Measurements from ENCODE around the gene CHMP6. TPM values are rescaled to one million over a fixed set of nuclear protein-coding genes. Genes with fewer than 3 reads are reported as not detected.

Gene CHMP6
- total RNA-seq, 1 donor from 2014 or later = 29.1 TPM

- Mint-ChIP-seq H3K36me3 (no peaks in the 10 kb centered on the region), H3K4me3 (no peak overlapping the region), H3K4me1 (ENCODE audit: unreplicated experiment) (peaks cover 4% of the 10 kb centered on the region), H3K9me3 (no peaks in the 10 kb centered on the region), H3K27ac (no peak overlapping the region), H3K27me3 (peaks cover 13% of the 10 kb centered on the region)
- DNase-seq (ENCODE audit: extremely low spot score, unreplicated experiment) = no peak
- TF ChIP-seq, protein P1, sequence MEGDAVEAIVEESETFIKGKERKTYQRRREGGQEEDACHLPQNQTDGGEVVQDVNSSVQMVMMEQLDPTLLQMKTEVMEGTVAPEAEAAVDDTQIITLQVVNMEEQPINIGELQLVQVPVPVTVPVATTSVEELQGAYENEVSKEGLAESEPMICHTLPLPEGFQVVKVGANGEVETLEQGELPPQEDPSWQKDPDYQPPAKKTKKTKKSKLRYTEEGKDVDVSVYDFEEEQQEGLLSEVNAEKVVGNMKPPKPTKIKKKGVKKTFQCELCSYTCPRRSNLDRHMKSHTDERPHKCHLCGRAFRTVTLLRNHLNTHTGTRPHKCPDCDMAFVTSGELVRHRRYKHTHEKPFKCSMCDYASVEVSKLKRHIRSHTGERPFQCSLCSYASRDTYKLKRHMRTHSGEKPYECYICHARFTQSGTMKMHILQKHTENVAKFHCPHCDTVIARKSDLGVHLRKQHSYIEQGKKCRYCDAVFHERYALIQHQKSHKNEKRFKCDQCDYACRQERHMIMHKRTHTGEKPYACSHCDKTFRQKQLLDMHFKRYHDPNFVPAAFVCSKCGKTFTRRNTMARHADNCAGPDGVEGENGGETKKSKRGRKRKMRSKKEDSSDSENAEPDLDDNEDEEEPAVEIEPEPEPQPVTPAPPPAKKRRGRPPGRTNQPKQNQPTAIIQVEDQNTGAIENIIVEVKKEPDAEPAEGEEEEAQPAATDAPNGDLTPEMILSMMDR (conservative IDR thresholded peaks at IDR 0.05) = no peak
These were observed 14.5 kb upstream of the CHMP6 start for GRCh38 chr17:80977172-80977571.

DNA sequence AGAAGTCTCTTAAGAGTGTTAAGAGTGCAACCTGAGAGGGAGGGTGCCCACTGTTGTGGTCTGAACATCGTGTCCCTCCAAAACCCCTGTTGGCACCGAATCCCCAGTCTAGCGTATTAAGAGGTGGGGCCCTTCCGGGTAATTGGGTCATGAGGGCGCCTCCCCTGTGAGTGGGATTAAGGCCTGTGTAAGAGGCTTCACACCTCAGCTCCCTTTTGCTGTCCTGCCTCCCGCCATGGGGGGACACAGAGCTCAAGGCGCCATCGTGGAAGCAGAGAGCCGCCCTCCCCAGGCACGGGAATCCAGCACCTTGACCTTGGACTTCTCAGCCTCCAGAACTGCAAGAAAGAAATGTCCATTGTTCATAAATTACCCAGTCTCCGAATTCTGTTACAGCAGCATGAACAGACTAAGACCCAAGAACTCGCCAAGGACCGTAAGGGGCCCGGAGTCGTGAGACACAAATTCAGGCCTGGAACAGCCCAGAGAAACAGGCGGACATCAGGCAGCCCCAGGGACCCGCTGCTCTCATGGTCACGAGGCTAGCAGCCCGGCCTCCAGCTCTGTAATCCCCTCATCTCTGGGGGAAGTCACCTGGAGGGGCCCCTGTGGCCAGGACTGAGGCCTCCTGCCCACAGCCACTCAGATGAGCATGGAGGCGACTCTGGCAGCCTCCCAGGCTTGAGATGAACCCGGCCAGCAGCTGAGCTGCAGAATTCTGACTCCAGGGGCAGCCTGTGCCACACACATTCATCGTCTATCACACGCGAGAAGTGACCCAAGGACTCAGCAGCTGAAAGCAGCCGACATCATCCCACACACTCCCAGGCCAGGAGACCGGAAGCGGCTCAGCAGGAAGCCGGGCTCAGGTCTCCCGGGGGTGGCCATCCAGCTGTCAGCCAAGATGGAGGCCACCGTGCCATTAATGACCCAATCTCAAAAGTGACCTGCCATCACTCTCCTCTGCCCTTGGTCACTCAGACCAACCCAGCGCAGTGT, 12.8 kb upstream of the CHMP6 start:
- H3K9me3 Mint-ChIP-seq = no peaks in the 10 kb centered on the region
- no peak for DNase-seq (ENCODE audit: extremely low spot score, unreplicated experiment)
- no peak overlapping the region for H3K4me3 Mint-ChIP-seq
- H3K4me1 Mint-ChIP-seq (ENCODE audit: unreplicated experiment) = peaks cover 4% of the 10 kb centered on the region
- H3K27ac Mint-ChIP-seq = no peak overlapping the region
- TF ChIP-seq, protein P1 (conservative IDR thresholded peaks at IDR 0.05) = no peak
- peaks cover 24% of the 10 kb centered on the region for H3K27me3 Mint-ChIP-seq
- H3K36me3 Mint-ChIP-seq = no peaks in the 10 kb centered on the region

DNA sequence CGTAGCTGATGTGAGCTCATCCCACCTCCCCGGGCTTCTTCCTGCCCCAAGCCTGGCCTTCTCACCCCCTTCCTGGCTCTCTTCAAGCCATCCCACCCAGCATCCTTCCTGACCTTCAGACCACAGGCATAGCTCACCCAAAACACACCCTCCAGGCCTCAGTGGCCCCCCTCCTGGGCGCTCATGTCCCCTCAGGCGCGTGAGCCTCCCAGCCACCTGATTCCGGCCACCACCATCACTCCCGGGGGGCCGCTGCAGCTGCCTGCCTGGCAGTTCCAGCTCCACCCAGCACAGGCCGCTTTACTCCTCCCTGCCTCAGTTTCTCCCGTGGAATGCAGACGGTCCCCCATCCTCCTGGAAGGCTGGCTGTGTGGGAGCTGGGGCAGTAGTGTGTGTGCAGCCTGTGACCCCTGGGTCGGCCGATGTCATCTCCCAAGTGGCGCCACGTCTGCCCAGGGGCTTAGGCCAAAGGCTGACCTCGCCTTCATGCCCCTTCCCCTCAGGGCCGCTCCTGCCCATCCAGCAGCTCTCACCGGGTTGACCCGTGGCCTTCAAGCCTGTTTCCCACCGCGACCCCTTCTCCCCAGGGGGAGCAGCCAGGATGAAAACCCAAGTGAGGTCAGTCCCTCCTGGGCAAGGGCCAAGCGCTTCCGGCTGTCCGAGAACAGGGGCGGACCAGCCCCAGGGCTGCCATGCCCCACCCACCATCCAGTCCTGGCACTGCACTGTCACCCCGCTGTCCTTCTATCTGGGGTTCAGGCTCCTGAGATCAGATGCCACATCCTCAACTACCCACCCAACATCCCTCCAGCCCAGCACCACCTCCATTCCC, 11.9 kb upstream of the CHMP6 start:
- H3K4me1 Mint-ChIP-seq (ENCODE audit: unreplicated experiment) = peaks cover 4% of the 10 kb centered on the region
- H3K4me3 Mint-ChIP-seq = peak overlapping the region; percentile 12
- H3K27ac Mint-ChIP-seq = no peak overlapping the region
- DNase-seq (ENCODE audit: extremely low spot score, unreplicated experiment) = no peak
- peaks cover 27% of the 10 kb centered on the region for H3K27me3 Mint-ChIP-seq
- no peaks in the 10 kb centered on the region for H3K9me3 Mint-ChIP-seq
- TF ChIP-seq, protein P1 (conservative IDR thresholded peaks at IDR 0.05) = no peak
- H3K36me3 Mint-ChIP-seq = no peaks in the 10 kb centered on the region

DNA sequence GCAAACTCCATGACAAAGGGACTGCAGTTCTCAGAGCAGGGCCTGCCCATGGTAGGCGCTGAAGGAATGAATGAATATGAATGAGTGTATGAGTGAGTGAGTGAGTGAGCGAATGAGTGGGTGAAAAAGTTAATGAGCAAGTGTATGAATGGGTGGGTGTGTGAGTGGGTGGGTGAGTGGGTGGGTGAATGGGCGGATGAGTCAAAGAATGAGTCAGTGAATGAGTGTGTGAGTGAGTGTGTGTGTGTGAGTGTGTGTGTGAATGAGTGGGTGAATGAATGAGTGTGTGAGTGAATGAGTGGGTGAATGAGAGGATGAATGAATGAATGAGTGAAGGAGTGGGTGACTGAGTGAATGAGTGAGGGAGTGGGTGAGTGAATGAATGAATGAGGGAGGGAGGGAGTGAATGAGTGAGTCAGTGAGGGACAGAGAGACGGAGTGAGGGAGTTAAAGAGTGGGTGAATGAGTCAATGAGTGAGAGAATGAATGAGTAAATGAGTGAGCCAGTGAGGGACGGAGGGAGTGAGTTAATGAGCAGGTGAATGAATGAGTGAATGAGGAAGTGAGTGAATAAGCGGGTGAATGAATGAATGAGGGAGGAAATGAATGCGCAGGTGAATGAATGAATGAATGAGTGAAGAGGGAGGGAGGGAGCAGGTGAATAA, 11.1 kb upstream of the CHMP6 start:
- no peak for DNase-seq (ENCODE audit: extremely low spot score, unreplicated experiment)
- no peaks in the 10 kb centered on the region for H3K9me3 Mint-ChIP-seq
- H3K27me3 Mint-ChIP-seq = peaks cover 29% of the 10 kb centered on the region
- no peak overlapping the region for H3K27ac Mint-ChIP-seq
- peak overlapping the region; percentile 58 for H3K4me3 Mint-ChIP-seq
- H3K36me3 Mint-ChIP-seq = no peaks in the 10 kb centered on the region
- TF ChIP-seq, protein P1 (conservative IDR thresholded peaks at IDR 0.05) = no peak
- peaks cover 4% of the 10 kb centered on the region for H3K4me1 Mint-ChIP-seq (ENCODE audit: unreplicated experiment)
